HT-29 (cell line): ENCODE measurements around the gene MERTK. TPM values are rescaled to one million over a fixed set of nuclear protein-coding genes. Genes with fewer than 3 reads are reported as not detected.
"Not testable (repeated sequence)": the region's sequence is repeated elsewhere in the genome, so short reads cannot be mapped to it uniquely, and the experiment has no call there.

Experiments
- DNase-seq: peaks from one replicate; pipeline ENCODE4 v3.0.0-alpha.2; 2015; ENCODE audit warnings: low spot score
- total RNA-seq: library from RNA; depleted of rRNA; stranded (reverse); fragments of >200 nt; shearing (Covaris generic); gene quantifications from 2 replicates; pipeline ENCODE4 v1.2.3, GENCODE V29; 2014

Gene MERTK
- total RNA-seq, 1 experiment from 2014 or later = 0.46 TPM

DNA sequence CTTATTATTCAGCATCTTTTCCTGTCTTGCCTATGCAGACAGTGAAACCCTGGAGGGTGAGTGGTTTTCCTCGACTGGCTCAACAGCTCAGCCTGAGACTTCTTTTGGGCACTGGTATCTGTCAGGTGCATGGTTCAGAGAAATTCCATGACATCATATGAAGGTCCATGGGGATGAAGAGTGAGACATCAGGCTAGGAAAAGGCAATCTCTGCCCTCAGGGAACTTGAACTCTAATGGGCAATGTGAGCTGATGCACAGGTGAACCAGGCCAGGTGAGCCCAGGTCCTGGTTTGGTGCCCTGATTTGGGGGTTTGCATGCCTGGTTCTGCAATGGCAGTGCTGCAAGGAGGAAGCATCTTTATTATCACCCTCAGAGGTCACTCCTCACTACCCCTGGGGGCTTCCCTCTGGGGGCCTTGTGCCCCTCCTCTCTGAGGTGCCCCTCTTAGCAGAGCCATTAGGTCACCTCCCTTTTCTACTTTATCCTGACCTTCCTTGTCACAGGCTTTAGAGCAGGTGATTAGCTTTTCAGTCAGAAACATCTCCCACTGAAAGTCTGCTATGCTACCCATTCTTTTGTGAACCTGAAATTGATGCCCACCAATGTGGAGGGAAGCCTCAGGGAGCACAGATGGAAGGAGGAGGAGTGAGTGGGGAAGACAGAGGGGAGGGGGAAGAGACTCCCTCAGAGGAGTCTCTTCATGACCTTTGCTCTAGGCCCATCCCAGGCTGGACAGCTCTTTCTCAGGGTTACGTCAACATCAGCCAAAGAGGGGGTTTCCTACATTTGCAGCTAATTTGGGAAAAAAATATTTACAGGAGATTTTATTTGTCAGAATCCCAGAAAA, 47.3 kb downstream of the MERTK start:
- no peak for DNase-seq

GRCh38 chr2:111946294-111947114, 48.1 kb downstream of the MERTK start:
- peak; percentile 95 for DNase-seq

DNA sequence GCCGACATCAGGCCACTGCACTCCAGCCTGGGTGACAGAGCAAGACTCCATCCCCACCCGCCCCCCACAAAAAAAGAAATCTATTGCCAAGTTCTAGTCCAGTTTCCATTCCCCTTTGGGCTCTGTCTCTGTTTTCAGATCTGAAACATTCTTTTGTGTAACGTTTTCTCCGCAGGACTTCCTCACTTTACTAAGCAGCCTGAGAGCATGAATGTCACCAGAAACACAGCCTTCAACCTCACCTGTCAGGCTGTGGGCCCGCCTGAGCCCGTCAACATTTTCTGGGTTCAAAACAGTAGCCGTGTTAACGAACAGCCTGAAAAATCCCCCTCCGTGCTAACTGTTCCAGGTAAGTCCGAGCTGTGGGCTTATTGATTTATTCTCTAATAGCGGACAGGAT, 48.8 kb downstream of the MERTK start:
- no peak for DNase-seq

DNA sequence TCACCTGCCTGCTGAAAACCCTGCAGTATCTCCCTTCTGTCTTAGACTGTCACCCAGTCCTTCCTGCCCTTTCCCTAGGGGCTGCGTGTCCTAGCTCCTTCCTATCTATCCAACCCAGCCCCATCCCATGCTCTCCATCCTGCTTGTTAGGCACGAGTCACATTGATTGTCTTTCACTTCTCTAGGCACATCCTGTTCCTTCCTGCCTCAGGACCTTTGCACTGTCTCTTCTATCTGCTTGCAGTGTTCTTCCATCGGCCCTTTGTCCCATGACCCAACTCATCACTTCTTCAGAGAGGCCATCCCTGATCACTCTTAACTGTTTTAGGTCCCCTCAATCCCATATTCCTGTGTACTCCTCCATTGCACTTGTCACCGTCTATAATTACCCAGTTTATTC, 50.4 kb downstream of the MERTK start:
- no peak for DNase-seq

GRCh38 chr2:111950236-111950635, 51.8 kb downstream of the MERTK start:
- no peak for DNase-seq

- DNase-seq = no peak
Measured at GRCh38 chr2:111951486-111951885, 53.1 kb downstream of the MERTK start.

- no peak for DNase-seq
Measured at GRCh38 chr2:111952871-111953452, 54.6 kb downstream of the MERTK start.

DNA sequence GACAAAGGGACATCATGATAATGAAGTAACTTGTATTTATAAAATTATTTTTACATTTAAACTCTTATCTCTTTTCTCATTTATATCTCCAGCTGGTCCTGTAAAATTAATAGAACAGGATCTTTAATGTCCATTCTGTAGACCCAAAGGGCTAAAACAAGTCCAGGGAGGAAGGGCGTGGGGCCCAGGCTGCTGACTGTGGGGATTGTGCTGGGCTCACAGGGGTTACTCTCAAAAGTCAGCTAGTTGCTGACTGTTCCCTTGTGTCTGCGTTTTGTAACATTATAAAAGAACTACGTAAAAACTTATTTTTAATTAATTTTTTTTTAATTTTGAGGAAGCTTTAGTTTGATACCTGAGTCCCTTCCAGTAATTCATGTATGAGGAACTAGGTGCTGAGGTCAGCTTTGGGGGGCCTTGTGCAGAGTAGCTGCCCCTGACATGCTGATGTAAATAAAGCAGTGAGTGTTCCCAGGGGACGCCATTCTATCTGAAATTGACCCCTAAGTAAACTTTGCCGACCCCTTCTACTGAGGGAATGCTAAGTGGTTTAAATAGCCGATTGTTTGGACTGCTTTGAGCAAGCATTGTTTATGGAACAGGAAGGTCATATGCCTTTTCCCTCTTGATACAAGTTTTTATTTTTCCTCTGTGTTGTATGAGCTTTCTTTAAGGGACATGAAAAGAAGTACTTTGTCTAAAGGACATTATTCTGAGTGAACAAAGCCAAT, 56.4 kb downstream of the MERTK start:
- DNase-seq = no peak

GRCh38 chr2:111957872-111958354, 59.5 kb downstream of the MERTK start:
- DNase-seq = no peak

GRCh38 chr2:111958901-111959300, 60.5 kb downstream of the MERTK start:
- no peak for DNase-seq

DNA sequence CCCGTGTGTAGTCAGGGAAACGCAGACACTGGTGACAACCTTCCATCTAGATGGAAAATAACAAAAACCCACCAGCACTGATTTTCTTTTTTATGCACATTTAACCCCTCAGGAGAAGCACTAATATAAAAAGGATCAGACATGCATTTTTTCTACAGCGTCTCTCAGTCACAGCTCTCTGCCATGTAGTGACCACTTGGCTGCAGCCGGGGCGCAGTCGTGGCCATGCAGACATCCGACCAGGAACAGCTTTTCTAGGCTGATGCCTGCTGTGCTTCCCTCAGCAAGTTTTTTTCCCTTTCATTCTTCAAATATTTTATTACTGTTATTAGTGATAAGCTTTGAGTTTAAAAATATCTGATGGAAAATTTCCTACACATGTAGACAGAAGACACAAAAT, 63.3 kb downstream of the MERTK start:
- no peak for DNase-seq

DNA sequence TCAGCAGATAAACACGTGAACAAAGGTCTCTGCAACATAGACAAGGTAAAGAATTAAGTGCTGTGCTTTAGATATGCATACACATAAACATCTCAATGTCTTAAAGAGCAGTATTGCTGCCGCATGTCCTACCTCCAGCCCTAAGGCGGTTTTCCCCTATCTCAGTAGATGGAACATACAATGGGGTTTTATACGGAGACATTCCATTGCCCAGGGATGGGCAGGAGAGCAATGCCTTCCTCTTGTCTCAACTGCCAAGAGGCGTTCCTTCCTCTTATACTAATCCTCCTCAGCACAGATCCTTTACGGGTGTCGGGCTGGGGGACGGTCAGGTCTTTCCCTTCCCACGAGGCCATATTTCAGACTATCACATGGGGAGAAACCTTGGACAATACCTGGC, 64.7 kb downstream of the MERTK start:
- not testable (repeated sequence) for DNase-seq

GRCh38 chr2:111963508-111963907, 65.1 kb downstream of the MERTK start:
- not testable (repeated sequence) for DNase-seq

DNA sequence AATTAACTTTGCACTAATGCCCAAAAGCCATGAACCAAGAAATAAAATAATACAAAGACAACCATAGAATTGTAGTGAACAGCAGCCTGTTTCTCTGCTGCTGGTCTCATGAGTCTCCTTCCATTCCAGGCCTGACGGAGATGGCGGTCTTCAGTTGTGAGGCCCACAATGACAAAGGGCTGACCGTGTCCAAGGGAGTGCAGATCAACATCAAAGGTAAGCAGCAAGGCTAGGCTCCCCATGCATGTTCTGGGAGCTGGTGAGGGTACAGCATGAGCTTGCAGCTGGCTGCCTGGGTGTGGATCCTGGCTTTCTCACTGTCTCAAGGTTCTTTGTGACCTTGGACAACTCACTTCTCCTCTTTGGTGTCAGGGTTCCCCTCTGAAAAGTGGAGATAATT, 66.7 kb downstream of the MERTK start:
- no peak for DNase-seq

- no peak for DNase-seq
Measured at GRCh38 chr2:111966241-111966640, 67.8 kb downstream of the MERTK start.

- no peak for DNase-seq
Measured at GRCh38 chr2:111967018-111967417, 68.6 kb downstream of the MERTK start.

GRCh38 chr2:111970453-111970852, 72.0 kb downstream of the MERTK start:
- DNase-seq = no peak

GRCh38 chr2:111972955-111973565, 74.7 kb downstream of the MERTK start:
- peak; percentile 52 for DNase-seq

DNA sequence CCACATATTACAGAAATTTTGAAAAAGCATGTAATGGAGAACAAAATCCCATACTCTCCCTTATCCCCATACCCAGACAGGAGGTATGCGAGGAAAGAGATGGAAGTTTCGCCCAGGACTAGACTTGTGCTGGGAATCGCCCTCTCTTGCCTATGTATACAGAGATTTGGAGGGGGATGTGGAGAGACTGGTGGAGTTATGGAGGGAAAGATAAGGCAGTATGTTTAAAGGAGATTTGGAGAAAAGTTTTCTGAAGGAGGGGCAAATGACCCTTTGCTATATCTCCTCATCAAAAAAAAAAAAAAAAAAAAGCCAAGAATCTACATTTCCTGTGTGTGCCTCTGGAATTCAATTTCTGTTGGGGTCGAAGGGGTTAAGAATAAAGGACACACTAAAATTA, 75.3 kb downstream of the MERTK start:
- DNase-seq = no peak

DNA sequence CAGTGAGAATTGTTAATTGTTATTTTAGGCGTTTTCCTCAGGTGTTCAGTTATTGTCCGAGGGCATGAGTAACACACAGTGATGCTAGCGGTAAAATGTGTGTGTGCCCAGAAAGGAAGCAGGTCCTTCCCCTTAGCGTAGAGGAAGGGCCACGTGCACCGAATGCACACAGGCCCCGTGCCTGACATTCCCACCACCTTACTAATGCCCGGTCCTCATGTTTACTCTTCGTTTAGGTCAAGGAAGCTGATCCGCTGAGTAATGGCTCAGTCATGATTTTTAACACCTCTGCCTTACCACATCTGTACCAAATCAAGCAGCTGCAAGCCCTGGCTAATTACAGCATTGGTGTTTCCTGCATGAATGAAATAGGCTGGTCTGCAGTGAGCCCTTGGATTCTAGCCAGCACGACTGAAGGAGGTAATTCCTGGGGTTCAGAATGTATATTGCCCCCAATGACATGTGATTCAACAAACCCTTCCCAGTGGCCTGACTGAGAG, 76.7 kb downstream of the MERTK start:
- DNase-seq = peak; percentile 86

DNA sequence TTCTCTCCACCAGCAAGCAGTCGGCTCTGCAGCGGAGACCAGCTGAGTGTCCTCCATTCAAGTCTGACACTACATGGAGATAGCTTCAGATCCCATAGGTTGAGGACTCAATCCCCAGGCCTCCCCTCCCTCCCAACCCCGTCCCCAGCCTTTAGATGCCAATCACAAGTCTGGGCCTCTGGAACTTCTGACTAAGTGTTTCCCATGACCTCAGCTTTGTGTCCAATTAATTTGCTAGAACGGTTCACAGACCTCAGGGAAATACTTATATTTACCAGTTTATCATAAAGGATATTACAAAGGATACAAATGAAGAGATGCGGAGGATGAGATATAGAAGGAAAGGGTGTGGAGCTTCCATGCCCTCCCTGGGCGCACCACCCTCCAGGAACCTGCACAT, 77.4 kb downstream of the MERTK start:
- DNase-seq = no peak
